GM12878 (cell line): ENCODE measurements around the gene FAM13C. TPM values are rescaled to one million over a fixed set of nuclear protein-coding genes. Genes with fewer than 3 reads are reported as not detected.

ENCODE experiments used
- ATAC-seq: fragments of 200-7000 bp; cut with Tn5 transposase; 3 replicates; pipeline ENCODE4 v1.9.1; 2020; ENCODE audit warnings: mild to moderate bottlenecking, moderate library complexity
- BruUV-seq: library from RNA; stranded (reverse); fragments of 400-500 nt; replicated peaks from 2 replicates; lab custom pipeline; 2021; lab: Mats Ljungman, UMichigan
- CTCF ChIA-PET: fragments of 300-600 bp; sonication (Branson Sonifier 250); formaldehyde crosslinking; extraction: SDS; loops from one replicate; lab custom pipeline; 2021; ENCODE audit warnings: inconsistent platforms; lab: Yijun Ruan, JAX
- POLR2A ChIA-PET: fragments of 350-600 bp; formaldehyde crosslinking; extraction: SDS; loops from one replicate; lab custom pipeline; 2021; ENCODE audit warnings: inconsistent platforms; lab: Charles Lee
- RAD21 ChIA-PET: fragments of 300-600 bp; sonication (Branson Sonifier 250); formaldehyde crosslinking; loops from one replicate; lab custom pipeline; 2023; ENCODE audit warnings: antibody characterized with exemption; ENCODE audit not compliant: unreplicated experiment; lab: Charles Lee
- SMC1A ChIA-PET: fragments of 300-600 bp; sonication (Branson Sonifier 250); formaldehyde crosslinking; loops from one replicate; lab custom pipeline; 2023; ENCODE audit not compliant: unreplicated experiment, uncharacterized antibody; lab: Charles Lee
- DNase-seq: peaks from one replicate; pipeline ENCODE4 v3.0.0-alpha.2; 2011; ENCODE audit warnings: low read depth, low spot score
- FAIRE-seq: peaks from 3 replicates; lab custom pipeline; 2011; peaks lifted over from hg19 to GRCh38; lab: Jason Lieb, UNC
- H2AFZ ChIP-seq: 2 replicates; pipeline ENCODE4 v1.6.0; 2011; ENCODE audit warnings: low read depth, low read length, control low read depth; ENCODE audit not compliant: control insufficient read depth
- H3K27ac ChIP-seq: 2 replicates; pipeline ENCODE4 v1.5.1; 2011; ENCODE audit warnings: control low read depth; ENCODE audit not compliant: control insufficient read depth, insufficient read depth
- H3K27me3 ChIP-seq, 2 experiments: replicated peaks in 1 of 2; 2 replicates each; pipeline versions ENCODE4 v1.6.0 to v1.6.1; 2011; ENCODE audit warnings: low read length in 1 of 2; ENCODE audit not compliant: control insufficient read depth in 2 of 2, insufficient read depth in 2 of 2
- H3K36me3 ChIP-seq, 2 experiments: 2 replicates each; pipeline ENCODE4 v1.5.1; 2011; ENCODE audit warnings: low read length in 1 of 2; ENCODE audit not compliant: control insufficient read depth in 2 of 2, insufficient read depth in 2 of 2
- H3K4me1 ChIP-seq: 2 replicates; pipeline ENCODE4 v1.6.1; 2011; ENCODE audit warnings: mild to moderate bottlenecking, low read length, moderate library complexity, mixed read lengths; ENCODE audit not compliant: control insufficient read depth, insufficient read depth
- H3K4me2 ChIP-seq: 2 replicates; pipeline ENCODE4 v1.6.0; 2011; ENCODE audit warnings: control low read depth; ENCODE audit not compliant: control insufficient read depth, insufficient read depth
- H3K4me3 ChIP-seq: fragments of 200-600 bp; sonication (generic); 2 replicates; pipeline ENCODE4 v1.5.1; 2016
- H3K79me2 ChIP-seq: 2 replicates; pipeline ENCODE4 v1.6.0; 2011; ENCODE audit warnings: low read length; ENCODE audit not compliant: control insufficient read depth, insufficient read depth
- H3K9ac ChIP-seq: 2 replicates; pipeline ENCODE4 v1.8.0; 2011; ENCODE audit warnings: low read length, control low read depth, mixed read lengths; ENCODE audit not compliant: control insufficient read depth, insufficient read depth
- H3K9me3 ChIP-seq: replicated peaks from 3 replicates; pipeline ENCODE4 v1.5.1; 2011; ENCODE audit warnings: mild to moderate bottlenecking, low read length; ENCODE audit not compliant: control insufficient read depth, insufficient read depth
- H4K20me1 ChIP-seq: 2 replicates; pipeline ENCODE4 v1.6.0; 2011; ENCODE audit not compliant: control insufficient read depth, insufficient read depth
- BMI1 ChIP-seq: fragments of 450-650 bp; IDR thresholded peaks from 2 replicates; pipeline ENCODE4 v1.6.1; 2016; ENCODE audit warnings: mild to moderate bottlenecking, moderate library complexity, borderline replicate concordance
- DPF2 ChIP-seq: fragments of 450-650 bp; IDR thresholded peaks from 2 replicates; pipeline ENCODE4 v1.6.1; 2017; ENCODE audit warnings: mild to moderate bottlenecking
- IRF5 ChIP-seq: fragments of 450-650 bp; IDR thresholded peaks from 2 replicates; pipeline ENCODE4 v1.6.1; 2017; ENCODE audit warnings: borderline replicate concordance
- LARP7 ChIP-seq: fragments of 450-650 bp; IDR thresholded peaks from 2 replicates; pipeline ENCODE4 v1.6.1; 2017; ENCODE audit warnings: mild to moderate bottlenecking
- PAX5 ChIP-seq: IDR thresholded peaks from 2 replicates; pipeline ENCODE4 v1.6.1; 2011; ENCODE audit warnings: low read depth, low read length, borderline replicate concordance
- RAD21 ChIP-seq: IDR thresholded peaks from 2 replicates; pipeline ENCODE4 v1.6.1; 2011; ENCODE audit warnings: mild to moderate bottlenecking, low read depth, low read length, moderate library complexity; ENCODE audit not compliant: insufficient read depth
- RB1 ChIP-seq: fragments of 450-650 bp; formaldehyde crosslinking; IDR thresholded peaks from 2 replicates; pipeline ENCODE4 v1.6.1; 2017; ENCODE audit warnings: mild to moderate bottlenecking, borderline replicate concordance
- RCOR1 ChIP-seq: conservative IDR thresholded peaks from 2 replicates; pipeline ENCODE4 v1.6.1; 2012; ENCODE audit warnings: low read depth, low read length, improper control_type of control experiment
- SMARCA5 ChIP-seq: fragments of 450-650 bp; IDR thresholded peaks from 2 replicates; pipeline ENCODE4 v1.6.1; 2017; ENCODE audit warnings: mild to moderate bottlenecking
- TCF12 ChIP-seq: IDR thresholded peaks from 2 replicates; pipeline ENCODE4 v1.6.1; 2011; ENCODE audit warnings: low read depth, mild to moderate bottlenecking, low read length
- USF2 ChIP-seq: IDR thresholded peaks from 2 replicates; pipeline ENCODE4 v1.6.1; 2011; ENCODE audit warnings: low read depth, low read length, improper control_type of control experiment, borderline replicate concordance
- ZSCAN29 ChIP-seq: fragments of 450-650 bp; IDR thresholded peaks from 2 replicates; pipeline ENCODE4 v1.6.1; 2017; ENCODE audit warnings: mild to moderate bottlenecking, moderate library complexity
- WGBS: methylation state at CpG from one replicate; pipeline ENCODE4 v1.1.6; 2016; ENCODE audit warnings: low lambda C conversion rate; ENCODE audit not compliant: insufficient replicate concordance, insufficient coverage; ENCODE audit errors: missing lambda C conversion rate; 5-methylcytosine and 5-hydroxymethylcytosine counted together
- in situ Hi-C: fragments of 300-500 bp; cut with MboI; formaldehyde crosslinking; loops from 9 replicates; pipeline ENCODE4 v1.14.3; 2018; ENCODE audit warnings: mixed read lengths
- intact Hi-C: fragments of 100-400 bp; cut with micrococcal nuclease; formaldehyde crosslinking; loops from one replicate; pipeline ENCODE4 v1.14.2; 2022; ENCODE audit not compliant: unreplicated experiment
- polyA plus RNA-seq, 11 experiments: library from polyadenylated mRNA; depleted of rRNA in 4 of 11; unstranded in 6 of 11; stranded (reverse) in 5 of 11; fragments of >200 nt; fragmentation: Nextera tagmentation in 4 of 11; fragmentation: Illumina TruSeq in 1 of 11; extraction: Ambion mirVana in 4 of 11; extraction: Trizol in 1 of 11; gene quantifications; 1 replicate in 1 of 11; 2 replicates in 10 of 11; pipeline versions ENCODE4 v1.2.1 to v1.2.3, GENCODE V29; 2011 to 2016; ENCODE audit warnings: inconsistent platforms in 2 of 11, missing spikeins in 2 of 11, low read depth in 1 of 11
- total RNA-seq, 4 experiments: library from RNA; depleted of rRNA in 3 of 4; stranded (reverse); fragments of >200 nt in 3 of 4; fragmentation: Illumina TruSeq in 1 of 4; extraction: Trizol in 1 of 4; gene quantifications; 2 replicates each; pipeline versions ENCODE4 v1.2.1 to v1.2.3, GENCODE V29; 2013 to 2021
- TF ChIP-seq, protein P1 (sequence below): fragments of 450-650 bp; IDR thresholded peaks from 2 replicates; pipeline ENCODE4 v1.6.1; 2017; ENCODE audit warnings: mild to moderate bottlenecking, low read depth, inconsistent platforms; ENCODE audit not compliant: poor library complexity, severe bottlenecking
- TF ChIP-seq, protein P2 (sequence below): IDR thresholded peaks from 2 replicates; pipeline ENCODE4 v1.6.1; 2012; ENCODE audit warnings: mild to moderate bottlenecking, low read depth, low read length

Gene FAM13C
- total and polyA plus RNA-seq, 10 of the 15 experiments (the other 5 are each of a cell fraction or from before 2014, with no cell fraction given) = 0.04 to 0.31 (median 0.13) TPM; not detected in 5

DNA sequence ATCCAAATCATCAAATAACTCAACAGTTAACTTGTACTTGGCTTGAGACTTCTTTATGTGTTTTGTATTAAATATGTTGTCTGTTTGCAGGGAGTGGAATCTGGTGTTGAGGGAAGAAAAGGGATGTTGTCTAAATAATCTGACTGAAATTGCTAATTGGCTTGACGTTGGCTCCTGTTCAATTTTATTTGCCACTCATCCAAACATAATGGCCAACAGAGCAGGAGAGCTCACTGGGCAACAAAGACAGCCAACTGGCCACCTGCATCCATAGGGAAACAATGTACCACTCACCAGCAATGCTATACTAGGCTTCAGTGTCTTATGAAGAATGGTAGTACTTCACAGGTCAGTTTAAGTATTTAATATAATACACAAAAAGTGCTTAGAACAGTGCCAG, 80.5 kb downstream of the FAM13C start (continued):
- TF ChIP-seq PAX5 (no peak), USF2 (no peak), DPF2 (no peak), SMARCA5 (no peak), TCF12 (no peak), LARP7 (no peak), IRF5 (no peak)

- no peak for DNase-seq
- H4K20me1 ChIP-seq = no peaks in the 10 kb centered on the region
- TF ChIP-seq RAD21 = no peak
- TF ChIP-seq, protein P1, sequence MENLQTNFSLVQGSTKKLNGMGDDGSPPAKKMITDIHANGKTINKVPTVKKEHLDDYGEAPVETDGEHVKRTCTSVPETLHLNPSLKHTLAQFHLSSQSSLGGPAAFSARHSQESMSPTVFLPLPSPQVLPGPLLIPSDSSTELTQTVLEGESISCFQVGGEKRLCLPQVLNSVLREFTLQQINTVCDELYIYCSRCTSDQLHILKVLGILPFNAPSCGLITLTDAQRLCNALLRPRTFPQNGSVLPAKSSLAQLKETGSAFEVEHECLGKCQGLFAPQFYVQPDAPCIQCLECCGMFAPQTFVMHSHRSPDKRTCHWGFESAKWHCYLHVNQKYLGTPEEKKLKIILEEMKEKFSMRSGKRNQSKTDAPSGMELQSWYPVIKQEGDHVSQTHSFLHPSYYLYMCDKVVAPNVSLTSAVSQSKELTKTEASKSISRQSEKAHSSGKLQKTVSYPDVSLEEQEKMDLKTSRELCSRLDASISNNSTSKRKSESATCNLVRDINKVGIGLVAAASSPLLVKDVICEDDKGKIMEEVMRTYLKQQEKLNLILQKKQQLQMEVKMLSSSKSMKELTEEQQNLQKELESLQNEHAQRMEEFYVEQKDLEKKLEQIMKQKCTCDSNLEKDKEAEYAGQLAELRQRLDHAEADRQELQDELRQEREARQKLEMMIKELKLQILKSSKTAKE = no peak
- no peak for TF ChIP-seq RCOR1
- TF ChIP-seq ZSCAN29 = no peak
- TF ChIP-seq, protein P2, sequence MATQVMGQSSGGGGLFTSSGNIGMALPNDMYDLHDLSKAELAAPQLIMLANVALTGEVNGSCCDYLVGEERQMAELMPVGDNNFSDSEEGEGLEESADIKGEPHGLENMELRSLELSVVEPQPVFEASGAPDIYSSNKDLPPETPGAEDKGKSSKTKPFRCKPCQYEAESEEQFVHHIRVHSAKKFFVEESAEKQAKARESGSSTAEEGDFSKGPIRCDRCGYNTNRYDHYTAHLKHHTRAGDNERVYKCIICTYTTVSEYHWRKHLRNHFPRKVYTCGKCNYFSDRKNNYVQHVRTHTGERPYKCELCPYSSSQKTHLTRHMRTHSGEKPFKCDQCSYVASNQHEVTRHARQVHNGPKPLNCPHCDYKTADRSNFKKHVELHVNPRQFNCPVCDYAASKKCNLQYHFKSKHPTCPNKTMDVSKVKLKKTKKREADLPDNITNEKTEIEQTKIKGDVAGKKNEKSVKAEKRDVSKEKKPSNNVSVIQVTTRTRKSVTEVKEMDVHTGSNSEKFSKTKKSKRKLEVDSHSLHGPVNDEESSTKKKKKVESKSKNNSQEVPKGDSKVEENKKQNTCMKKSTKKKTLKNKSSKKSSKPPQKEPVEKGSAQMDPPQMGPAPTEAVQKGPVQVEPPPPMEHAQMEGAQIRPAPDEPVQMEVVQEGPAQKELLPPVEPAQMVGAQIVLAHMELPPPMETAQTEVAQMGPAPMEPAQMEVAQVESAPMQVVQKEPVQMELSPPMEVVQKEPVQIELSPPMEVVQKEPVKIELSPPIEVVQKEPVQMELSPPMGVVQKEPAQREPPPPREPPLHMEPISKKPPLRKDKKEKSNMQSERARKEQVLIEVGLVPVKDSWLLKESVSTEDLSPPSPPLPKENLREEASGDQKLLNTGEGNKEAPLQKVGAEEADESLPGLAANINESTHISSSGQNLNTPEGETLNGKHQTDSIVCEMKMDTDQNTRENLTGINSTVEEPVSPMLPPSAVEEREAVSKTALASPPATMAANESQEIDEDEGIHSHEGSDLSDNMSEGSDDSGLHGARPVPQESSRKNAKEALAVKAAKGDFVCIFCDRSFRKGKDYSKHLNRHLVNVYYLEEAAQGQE = no peak
- TF ChIP-seq SMARCA5 = no peak
- no peak for TF ChIP-seq BMI1
- TF ChIP-seq RB1 = no peak
Observed at GRCh38 chr10:59279991-59280505, 82.3 kb downstream of the FAM13C start.

More at GRCh38 chr10:59279991-59280505, 82.3 kb downstream of the FAM13C start:
- intact Hi-C loops (no loop called here), in situ Hi-C loops (no loop called here)
- Histone ChIP-seq H3K36me3 (no peaks in the 10 kb centered on the region), H3K9me3 (no peaks in the 10 kb centered on the region), H3K27me3 (no peaks in the 10 kb centered on the region; a peak in 1 of 4 replicates), H3K4me2 (no peak overlapping the region), H3K27ac (no peak overlapping the region), H3K9ac (no peak overlapping the region), H2AFZ (no peak overlapping the region), H3K79me2 (no peaks in the 10 kb centered on the region), H3K4me1 (no peaks in the 10 kb centered on the region), H3K4me3 (no peak overlapping the region)
- ChIA-PET SMC1A (no interaction called here), RAD21 (no interaction called here), CTCF (no interaction called here), POLR2A (no interaction called here)
- ATAC-seq (no peak), FAIRE-seq (no peak)
- WGBS = 0% methylated on average over 1 of the region's 1 CpG
- BruUV-seq = no TSS peak
